ENCODE measurements around the gene LIN28A. TPM values are rescaled to one million over a fixed set of nuclear protein-coding genes. Genes with fewer than 3 reads are reported as not detected.
A peak's percentile ranks its signal among the peaks of the same experiment; 100 is the strongest.

Gene LIN28A
- polyA plus RNA-seq, 12 donors, result 0.07 to 0.11 TPM; not detected in 10

GRCh38 chr1:26432793-26433192 lies 22.2 kb downstream of the LIN28A start:
- no peak for DNase-seq

GRCh38 chr1:26434161-26434752 lies 23.6 kb downstream of the LIN28A start:
- DNase-seq, result no peak

- DNase-seq, result no peak
These were observed 27.4 kb downstream of the LIN28A start for GRCh38 chr1:26438041-26438440.

- no peak for DNase-seq
These were observed 29.6 kb downstream of the LIN28A start for GRCh38 chr1:26440259-26440658.

GRCh38 chr1:26449868-26450267 lies 39.3 kb downstream of the LIN28A start:
- no peak for DNase-seq

GRCh38 chr1:26450908-26451307 lies 40.3 kb downstream of the LIN28A start:
- no peak for DNase-seq

GRCh38 chr1:26452459-26453183 lies 42.0 kb downstream of the LIN28A start:
- no peak for DNase-seq

- DNase-seq, result no peak
These were observed 48.5 kb downstream of the LIN28A start for GRCh38 chr1:26459148-26459547.

- DNase-seq, result no peak
These were observed 49.0 kb downstream of the LIN28A start for GRCh38 chr1:26459573-26460031.

GRCh38 chr1:26468911-26469310 lies 58.3 kb downstream of the LIN28A start:
- peak; percentile 23 for DNase-seq

GRCh38 chr1:26469558-26469957 lies 58.9 kb downstream of the LIN28A start:
- no peak for DNase-seq

GRCh38 chr1:26470878-26471497 lies 60.4 kb downstream of the LIN28A start:
- DNase-seq, result no peak

GRCh38 chr1:26471498-26472319 lies 61.1 kb downstream of the LIN28A start:
- peak; percentile 79 for DNase-seq

GRCh38 chr1:26472320-26472900 lies 61.8 kb downstream of the LIN28A start, which contains the start of gene HMGN2:
Gene HMGN2, plus strand, starts transcription at chr1:26472440. Its CDS starts 173 bp downstream, at chr1:26472613.
- DNase-seq, result peak; percentile 93

GRCh38 chr1:26472901-26473845 lies 62.6 kb downstream of the LIN28A start:
- peak; percentile 93 for DNase-seq

- DNase-seq, result no peak
These were observed 64.2 kb downstream of the LIN28A start for GRCh38 chr1:26474818-26475217.

GRCh38 chr1:26475989-26476388 lies 65.4 kb downstream of the LIN28A start:
- DNase-seq, result no peak

- DNase-seq, result no peak
These were observed 66.3 kb downstream of the LIN28A start for GRCh38 chr1:26476958-26477357.

GRCh38 chr1:26477446-26478152 lies 67.0 kb downstream of the LIN28A start:
- no peak for DNase-seq

- no peak for DNase-seq
These were observed 67.5 kb downstream of the LIN28A start for GRCh38 chr1:26478159-26478558.

Data from muscle of arm (tissue), 12 donors.